ENCODE measurements around the gene FOXI1. TPM values are rescaled to one million over a fixed set of nuclear protein-coding genes. Genes with fewer than 3 reads are reported as not detected.

Gene FOXI1
- total RNA-seq, 1 experiment from 2014 or later: not detected

DNA sequence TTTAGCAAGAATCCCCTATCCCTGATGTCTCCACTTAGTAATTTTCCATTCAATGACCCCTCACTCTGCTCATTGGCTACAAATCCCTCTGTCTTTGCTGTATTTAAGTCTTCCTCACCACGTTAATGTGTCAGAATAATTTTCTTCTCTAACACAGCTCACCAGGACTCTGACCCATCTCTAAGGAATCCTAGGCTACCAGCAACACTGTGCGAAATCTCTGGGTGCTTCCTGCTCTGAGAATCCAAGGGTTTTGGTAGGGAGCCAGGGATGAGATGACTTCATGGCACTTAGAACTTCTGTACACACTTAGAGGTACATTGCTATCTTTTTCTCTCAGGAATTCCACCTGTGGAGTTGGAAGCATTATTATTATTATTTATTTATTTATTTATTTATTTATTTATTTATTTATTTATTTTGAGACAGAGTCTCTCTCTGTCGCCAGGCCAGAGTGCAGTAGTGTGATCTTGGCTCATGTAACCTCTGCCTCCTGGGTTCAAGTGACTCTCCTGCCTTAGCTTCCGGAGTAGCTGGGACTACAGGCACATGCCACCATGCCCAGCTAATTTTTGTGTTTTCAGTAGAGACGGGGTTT, 53.5 kb downstream of the FOXI1 start:
- ATAC-seq (no peak), DNase-seq (ENCODE audit: low read depth, low spot score) (no peak)
- peaks cover 2 to 8% of the 10 kb centered on the region in 2 experiments; a peak in 2 of 4 replicates for H3K4me1 ChIP-seq (ENCODE audit: control insufficient read depth in 1 of 2, insufficient read depth in 2 of 2, low read length in 2 of 2)
- no peaks in the 10 kb centered on the region for H3K27me3 ChIP-seq (ENCODE audit: insufficient read depth, low read length)
- no peak overlapping the region for H3K4me2 ChIP-seq (ENCODE audit: low read length)
- ChIA-PET POLR2A (no interaction called here), CTCF (no interaction called here), RAD21 (ENCODE audit: low non-redundant PET in 1 of 2, low total read pairs in 2 of 2, uncharacterized antibody in 2 of 2, unreplicated experiment in 2 of 2) (no interaction called here)
- H3K27ac ChIP-seq (ENCODE audit: low read depth, low read length): no peak overlapping the region
- H4K20me1 ChIP-seq (ENCODE audit: insufficient read depth): no peaks in the 10 kb centered on the region
- no peaks in the 10 kb centered on the region for H3K36me3 ChIP-seq (ENCODE audit: control insufficient read depth in 1 of 2, insufficient read depth in 2 of 2, low read length in 2 of 2)
- H3K9ac ChIP-seq (ENCODE audit: low read length): no peak overlapping the region
- no peak overlapping the region for H2AFZ ChIP-seq (ENCODE audit: low read depth, low read length, poor library complexity, severe bottlenecking)
- TF ChIP-seq SRF (IDR thresholded peaks at IDR 0.05; ENCODE audit: low read depth) (no peak), SIN3A (IDR thresholded peaks at IDR 0.05; ENCODE audit: low read depth) (no peak), ELF1 (IDR thresholded peaks at IDR 0.05; ENCODE audit: borderline replicate concordance, low read depth) (no peak), JUND (IDR thresholded peaks at IDR 0.05) (no peak), FOSL1 (IDR thresholded peaks at IDR 0.05; ENCODE audit: low read depth) (no peak), CEBPB (IDR thresholded peaks at IDR 0.05; ENCODE audit: low read depth) (no peak), ZFX (IDR thresholded peaks at IDR 0.05) (no peak), CBX3 (IDR thresholded peaks at IDR 0.05; ENCODE audit: low read depth) (no peak), YY1 (IDR thresholded peaks at IDR 0.05; ENCODE audit: extremely low read depth, insufficient replicate concordance, low read depth, low read length) (no peak), POLR2AphosphoS5 (IDR thresholded peaks at IDR 0.05; ENCODE audit: low read depth, low read length) (no peak), EZH2phosphoT487 (IDR thresholded peaks at IDR 0.05; ENCODE audit: borderline replicate concordance) (no peak), ZBTB33 (IDR thresholded peaks at IDR 0.05; ENCODE audit: extremely low read depth, insufficient replicate concordance, low read length) (no peak), TCF7L2 (IDR thresholded peaks at IDR 0.05; ENCODE audit: borderline replicate concordance, extremely low read depth, insufficient read depth, insufficient read length) (no peak), ZNF274 (IDR thresholded peaks at IDR 0.05; ENCODE audit: low read depth, low read length) (no peak), EGR1 (IDR thresholded peaks at IDR 0.05; ENCODE audit: low read depth) (no peak), ATF3 (IDR thresholded peaks at IDR 0.05) (no peak), POLR2A (IDR thresholded peaks at IDR 0.05; ENCODE audit: borderline replicate concordance, extremely low read depth, insufficient read depth, insufficient read length) (no peak), REST (IDR thresholded peaks at IDR 0.05; ENCODE audit: low read depth) (no peak)
- TF ChIP-seq, protein P1, sequence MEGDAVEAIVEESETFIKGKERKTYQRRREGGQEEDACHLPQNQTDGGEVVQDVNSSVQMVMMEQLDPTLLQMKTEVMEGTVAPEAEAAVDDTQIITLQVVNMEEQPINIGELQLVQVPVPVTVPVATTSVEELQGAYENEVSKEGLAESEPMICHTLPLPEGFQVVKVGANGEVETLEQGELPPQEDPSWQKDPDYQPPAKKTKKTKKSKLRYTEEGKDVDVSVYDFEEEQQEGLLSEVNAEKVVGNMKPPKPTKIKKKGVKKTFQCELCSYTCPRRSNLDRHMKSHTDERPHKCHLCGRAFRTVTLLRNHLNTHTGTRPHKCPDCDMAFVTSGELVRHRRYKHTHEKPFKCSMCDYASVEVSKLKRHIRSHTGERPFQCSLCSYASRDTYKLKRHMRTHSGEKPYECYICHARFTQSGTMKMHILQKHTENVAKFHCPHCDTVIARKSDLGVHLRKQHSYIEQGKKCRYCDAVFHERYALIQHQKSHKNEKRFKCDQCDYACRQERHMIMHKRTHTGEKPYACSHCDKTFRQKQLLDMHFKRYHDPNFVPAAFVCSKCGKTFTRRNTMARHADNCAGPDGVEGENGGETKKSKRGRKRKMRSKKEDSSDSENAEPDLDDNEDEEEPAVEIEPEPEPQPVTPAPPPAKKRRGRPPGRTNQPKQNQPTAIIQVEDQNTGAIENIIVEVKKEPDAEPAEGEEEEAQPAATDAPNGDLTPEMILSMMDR (IDR thresholded peaks at IDR 0.05 in 2 of 3, conservative IDR thresholded peaks at IDR 0.05 in 1 of 3; ENCODE audit: borderline replicate concordance in 1 of 3, insufficient read depth in 1 of 3, low read depth in 2 of 3, low read length in 2 of 3): no peak
- TF ChIP-seq, protein P2, sequence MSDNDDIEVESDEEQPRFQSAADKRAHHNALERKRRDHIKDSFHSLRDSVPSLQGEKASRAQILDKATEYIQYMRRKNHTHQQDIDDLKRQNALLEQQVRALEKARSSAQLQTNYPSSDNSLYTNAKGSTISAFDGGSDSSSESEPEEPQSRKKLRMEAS (IDR thresholded peaks at IDR 0.05): no peak
- H3K9me3 ChIP-seq (ENCODE audit: control insufficient read depth in 1 of 2, insufficient read depth in 1 of 2, low read depth in 1 of 2, low read length in 2 of 2): no peaks in the 10 kb centered on the region
- no peak overlapping the region for H3K4me3 ChIP-seq (replicated peaks in 1 of 2; ENCODE audit: low read depth in 1 of 2, low read length in 2 of 2)
- no peaks in the 10 kb centered on the region for H3K9me2 ChIP-seq (ENCODE audit: insufficient read depth)
- intact Hi-C loops (cut with micrococcal nuclease): no loop called here
- H3K79me2 ChIP-seq (ENCODE audit: insufficient read depth, low read length): no peaks in the 10 kb centered on the region
- BruUV-seq (replicated peaks): no TSS peak

All from HCT116 (cell line).